ENCODE results near the gene PARD3B. TPM values are rescaled to one million over a fixed set of nuclear protein-coding genes. Genes with fewer than 3 reads are reported as not detected.
A peak's percentile ranks its signal among the peaks of the same experiment; 100 is the strongest.

PARD3B gene
- total RNA-seq, 6 experiments from 2014 or later = 5.3 to 11.2 (median 8.3) TPM

DNA sequence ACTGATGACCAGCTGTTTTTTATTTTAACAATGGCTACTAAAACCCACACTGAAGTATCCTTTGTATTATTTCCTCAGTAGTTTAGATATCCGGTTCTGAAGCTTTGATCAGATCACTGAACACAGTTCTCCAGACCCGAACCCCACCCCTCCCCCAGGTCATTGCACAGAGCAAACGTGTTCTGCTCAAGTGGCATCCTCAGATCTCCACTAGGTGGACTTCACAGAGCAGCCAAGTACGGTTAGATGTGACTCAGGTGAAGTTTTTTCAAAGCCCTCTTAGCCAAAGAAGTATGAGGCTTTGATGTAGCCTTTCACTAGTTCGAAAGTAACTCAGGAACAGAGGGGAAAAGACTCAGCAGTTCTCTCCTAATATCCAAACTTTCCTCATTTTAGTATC lies 994.3 kb downstream of the PARD3B start:
- DNase-seq (no peak), ATAC-seq (no peak)
- no peaks in the 10 kb centered on the region for H3K4me1 ChIP-seq
- no peak overlapping the region for H3K27ac ChIP-seq
- no peak overlapping the region for H3K4me3 ChIP-seq
- no peaks in the 10 kb centered on the region for H3K9me3 ChIP-seq
- no peaks in the 10 kb centered on the region for H3K36me3 ChIP-seq
- H3K27me3 ChIP-seq = no peaks in the 10 kb centered on the region
- intact Hi-C loops (cut with DNase I) = no loop called here
- TF ChIP-seq CTCF (IDR thresholded peaks at IDR 0.05) = no peak
- no peak for TF ChIP-seq POLR2A (IDR thresholded peaks at IDR 0.05)
- WGBS (ENCODE audit: insufficient coverage, low coverage, low lambda C conversion rate, missing lambda C conversion rate) = 76% methylated on average over 5 of the region's 5 CpGs

DNA sequence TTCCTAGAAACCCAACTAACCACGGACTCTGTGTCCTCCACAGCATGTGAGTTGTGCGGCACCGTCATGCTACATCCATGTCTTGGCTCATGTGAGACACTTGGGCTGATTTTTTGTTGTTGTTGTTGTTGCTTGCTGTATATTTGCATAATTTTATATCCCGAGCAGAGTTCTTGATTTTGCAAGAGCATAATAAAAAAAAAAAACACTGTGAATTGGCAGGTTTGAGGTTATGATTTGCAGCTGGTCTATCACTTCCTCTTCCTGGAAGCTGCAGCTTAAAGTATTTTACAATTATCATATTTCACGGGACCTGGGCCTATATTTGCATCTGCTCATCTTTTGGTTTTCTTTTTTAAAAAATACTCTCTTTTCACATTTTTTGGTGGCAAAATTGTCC lies 994.8 kb downstream of the PARD3B start:
- ATAC-seq (no peak), DNase-seq (no peak)
- no peaks in the 10 kb centered on the region for H3K4me1 ChIP-seq
- no peak overlapping the region for H3K4me3 ChIP-seq
- 49% methylated on average over 5 of the region's 5 CpGs for WGBS (ENCODE audit: insufficient coverage, low coverage, low lambda C conversion rate, missing lambda C conversion rate)
- H3K9me3 ChIP-seq = no peaks in the 10 kb centered on the region
- H3K27me3 ChIP-seq = no peaks in the 10 kb centered on the region
- no peaks in the 10 kb centered on the region for H3K36me3 ChIP-seq
- H3K27ac ChIP-seq = no peak overlapping the region
- intact Hi-C loops (cut with DNase I) = no loop called here
- no peak for TF ChIP-seq CTCF (IDR thresholded peaks at IDR 0.05)
- TF ChIP-seq POLR2A (IDR thresholded peaks at IDR 0.05) = no peak

GRCh38 chr2:205543262-205543843 lies 998.1 kb downstream of the PARD3B start:
- Histone ChIP-seq H3K36me3 (no peaks in the 10 kb centered on the region), H3K27ac (no peak overlapping the region), H3K9me3 (no peaks in the 10 kb centered on the region), H3K27me3 (no peaks in the 10 kb centered on the region), H3K4me3 (no peak overlapping the region), H3K4me1 (no peaks in the 10 kb centered on the region)
- no peak for DNase-seq
- 76% methylated on average over 5 of the region's 5 CpGs for whole genome bisulfite sequencing (ENCODE audit: insufficient coverage, low coverage, low lambda C conversion rate, missing lambda C conversion rate)
- no peak for TF ChIP-seq POLR2A (IDR thresholded peaks at IDR 0.05)
- no peak for TF ChIP-seq CTCF (IDR thresholded peaks at IDR 0.05)
- intact Hi-C loops (cut with DNase I) = no loop called here
- ATAC-seq = peak in 2 of 4 donors; percentile 56 to 65

DNA sequence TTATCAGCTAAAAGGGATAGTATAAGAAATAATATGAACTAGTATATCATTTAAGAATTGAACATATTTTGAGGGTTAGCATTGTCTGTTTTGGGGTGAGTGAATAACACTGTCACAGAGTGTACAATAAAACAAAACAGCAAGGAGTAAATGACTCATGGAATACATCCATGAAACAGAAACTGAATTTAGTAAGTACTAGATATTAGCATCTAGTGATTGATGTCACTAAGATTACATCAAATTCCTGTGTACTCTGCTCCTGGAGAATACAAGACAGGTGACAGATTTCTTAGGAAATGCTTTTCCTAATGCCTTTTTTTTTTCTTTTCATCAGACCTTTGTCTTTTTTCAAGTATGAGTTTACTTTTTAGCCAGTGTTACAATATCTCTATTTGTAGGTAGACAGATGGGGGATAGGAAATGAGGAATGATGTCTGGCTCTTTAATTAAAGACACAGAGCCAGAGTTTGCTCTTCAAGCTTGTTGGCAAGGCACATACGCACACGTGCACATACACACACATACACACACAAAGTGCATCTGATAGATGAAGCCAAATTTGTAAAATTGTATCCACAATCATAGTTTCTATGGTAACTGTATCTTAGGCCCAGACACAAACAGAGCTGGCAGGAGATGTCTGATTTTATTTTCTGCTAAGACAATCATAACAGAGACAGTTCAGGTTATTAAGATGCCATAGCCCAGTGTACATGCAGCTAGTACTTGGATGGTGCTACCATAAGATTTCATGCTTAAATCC lies 998.8 kb downstream of the PARD3B start:
- H3K4me1 ChIP-seq = no peaks in the 10 kb centered on the region
- H3K27ac ChIP-seq = no peak overlapping the region
- no peaks in the 10 kb centered on the region for H3K9me3 ChIP-seq
- DNase-seq (no peak), ATAC-seq (peak in 2 of 4 donors; percentile 21 to 29)
- TF ChIP-seq CTCF (IDR thresholded peaks at IDR 0.05) = no peak
- TF ChIP-seq POLR2A (IDR thresholded peaks at IDR 0.05) = no peak
- no peaks in the 10 kb centered on the region for H3K27me3 ChIP-seq
- intact Hi-C loops (cut with DNase I) = no loop called here
- no peaks in the 10 kb centered on the region for H3K36me3 ChIP-seq
- 66% methylated on average over 2 of the region's 2 CpGs for WGBS (ENCODE audit: insufficient coverage, low coverage, low lambda C conversion rate, missing lambda C conversion rate)
- no peak overlapping the region for H3K4me3 ChIP-seq
